ENCODE measurements around the gene PMFBP1.

The PMFBP1 gene

DNA sequence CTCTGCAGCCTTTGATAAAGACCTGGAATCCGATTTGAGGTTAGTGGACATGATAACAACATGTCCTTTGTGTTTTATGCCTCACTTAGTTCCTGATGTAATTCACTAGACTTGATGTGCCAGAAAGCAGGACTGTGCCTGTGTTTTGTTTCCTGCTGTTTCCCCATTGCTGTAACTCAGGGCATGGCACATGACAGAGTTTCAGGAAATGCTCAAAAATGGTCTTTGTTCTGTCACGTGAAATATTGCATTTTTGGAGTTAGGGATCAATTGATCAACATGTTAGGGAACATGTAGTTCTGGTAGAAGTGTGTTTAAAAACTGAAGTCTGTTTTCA, 45.6 kb downstream of the PMFBP1 start:
- no peak for DNase-seq

DNA sequence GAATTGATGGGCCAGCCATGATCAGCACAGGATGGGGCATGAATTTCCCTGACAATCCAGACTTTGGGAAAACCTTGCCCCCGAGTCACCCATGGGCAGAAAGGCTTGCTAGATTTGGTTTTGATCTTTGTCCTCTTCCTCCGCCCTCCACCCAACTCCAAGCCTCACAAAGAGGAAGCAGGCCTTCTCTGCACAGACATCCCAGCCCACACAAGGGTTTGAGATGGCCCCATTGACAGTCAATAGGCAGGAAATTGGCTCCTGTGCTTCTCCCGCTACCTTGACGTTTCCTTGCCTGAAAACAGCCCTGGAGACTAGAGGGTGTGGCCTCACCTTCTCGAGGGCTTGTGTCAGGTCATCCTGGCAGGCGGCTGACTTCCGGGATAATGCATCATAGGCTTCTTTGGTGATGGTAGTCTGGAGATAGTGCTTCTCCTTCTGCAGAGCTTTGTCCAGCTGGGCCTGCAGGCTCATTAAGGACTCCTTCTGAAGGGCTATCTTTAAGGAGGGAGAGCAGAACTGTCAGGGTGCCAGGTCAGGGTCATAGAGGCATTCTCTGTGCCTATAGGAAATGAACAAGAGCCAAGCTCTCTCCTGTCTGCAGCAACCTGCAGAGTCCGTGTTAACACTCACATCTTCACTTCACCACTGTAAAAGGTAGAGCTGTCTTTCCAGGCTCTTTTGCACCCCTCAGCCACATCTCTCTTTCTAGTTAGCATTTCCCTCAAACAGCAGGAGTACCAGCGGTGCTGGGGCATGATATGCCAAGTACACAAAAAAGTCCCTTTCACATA, 46.1 kb downstream of the PMFBP1 start:
- no peak for DNase-seq

DNA sequence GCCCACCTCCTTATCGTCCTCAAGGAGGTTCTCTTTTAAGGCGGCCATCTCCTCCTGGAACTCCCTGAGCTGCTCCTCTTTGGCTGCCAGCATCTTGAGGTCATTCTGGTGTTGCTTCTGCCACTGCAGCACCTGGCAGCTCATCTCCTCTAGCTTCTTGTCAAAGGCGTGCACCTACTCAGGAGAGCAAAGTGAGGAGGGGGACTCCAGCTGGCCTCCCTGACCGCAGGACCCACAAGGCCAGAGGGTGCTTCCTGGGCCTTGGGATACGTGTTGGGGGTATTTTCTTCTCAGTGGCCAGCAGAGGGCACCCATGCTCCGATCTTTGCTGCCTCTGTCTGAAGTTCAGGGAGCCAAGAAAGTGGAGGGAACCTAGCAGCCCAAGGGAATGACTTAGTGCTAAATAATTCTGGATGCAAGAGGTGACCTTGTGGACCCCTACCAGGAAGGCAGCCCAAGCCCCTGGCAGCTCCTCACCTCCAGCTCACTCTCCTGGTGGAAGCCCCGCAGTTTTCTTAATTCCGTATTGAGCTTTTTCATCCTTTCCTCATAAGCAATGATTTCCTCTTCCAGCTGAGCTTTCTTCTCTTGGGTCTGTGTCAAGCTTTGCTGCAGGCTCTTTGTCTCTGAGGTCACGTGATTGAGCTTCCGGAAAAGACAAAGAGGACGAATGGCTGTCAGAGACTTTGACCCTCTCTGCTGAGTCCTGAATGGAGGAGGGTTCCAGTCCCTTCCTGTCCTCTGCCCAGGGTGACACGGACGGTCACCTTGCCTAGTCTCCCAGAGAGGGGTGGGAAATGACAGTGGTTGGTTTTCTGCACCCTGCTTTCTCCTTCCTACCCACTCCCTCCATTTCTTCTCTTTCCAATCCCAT, 47.0 kb downstream of the PMFBP1 start:
- peak; percentile 38 for DNase-seq

DNA sequence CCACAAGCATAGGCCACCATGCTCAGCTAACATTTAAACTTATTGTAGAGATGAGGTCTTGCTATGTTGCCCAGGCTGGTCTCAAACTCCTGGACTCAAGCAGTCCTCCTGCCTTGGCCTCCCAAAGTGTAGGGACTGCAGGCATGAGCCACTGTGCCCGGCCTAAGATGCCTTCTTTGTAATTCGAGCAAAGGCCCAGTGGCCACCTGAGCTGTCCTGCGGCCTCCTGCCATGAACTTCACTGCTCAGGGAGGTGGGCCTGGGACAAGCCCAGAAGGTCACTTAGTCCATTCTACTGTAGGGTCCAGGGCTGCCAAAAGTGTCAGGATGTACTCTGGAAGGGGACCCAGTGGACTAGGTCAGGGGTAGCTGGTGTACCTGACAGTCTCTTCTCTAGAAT, 47.8 kb downstream of the PMFBP1 start:
- DNase-seq: no peak

- DNase-seq: no peak
Measured at GRCh38 chr16:72123426-72123825, 48.5 kb downstream of the PMFBP1 start.

- DNase-seq: no peak
Measured at GRCh38 chr16:72122916-72123315, 49.0 kb downstream of the PMFBP1 start.

DNA sequence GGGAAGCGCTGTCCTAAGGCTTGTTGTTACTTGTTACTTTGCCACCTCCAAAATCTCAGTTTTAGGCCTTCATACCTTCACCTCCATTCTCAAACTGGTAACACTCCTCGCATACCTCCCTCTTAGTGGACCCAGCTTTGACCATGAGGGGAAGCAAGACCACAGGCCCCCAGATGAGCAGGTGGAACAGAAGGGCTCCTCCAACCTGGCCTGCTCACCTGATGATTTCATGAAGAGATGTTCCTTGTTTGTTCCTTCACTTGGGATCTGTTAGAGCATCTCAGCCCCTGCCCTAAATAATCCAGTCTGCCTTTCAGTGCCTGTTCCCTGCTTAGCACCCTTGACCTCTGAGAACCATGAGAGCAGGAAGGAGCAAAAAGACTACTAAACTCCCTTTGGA, 49.6 kb downstream of the PMFBP1 start:
- DNase-seq: no peak

DNA sequence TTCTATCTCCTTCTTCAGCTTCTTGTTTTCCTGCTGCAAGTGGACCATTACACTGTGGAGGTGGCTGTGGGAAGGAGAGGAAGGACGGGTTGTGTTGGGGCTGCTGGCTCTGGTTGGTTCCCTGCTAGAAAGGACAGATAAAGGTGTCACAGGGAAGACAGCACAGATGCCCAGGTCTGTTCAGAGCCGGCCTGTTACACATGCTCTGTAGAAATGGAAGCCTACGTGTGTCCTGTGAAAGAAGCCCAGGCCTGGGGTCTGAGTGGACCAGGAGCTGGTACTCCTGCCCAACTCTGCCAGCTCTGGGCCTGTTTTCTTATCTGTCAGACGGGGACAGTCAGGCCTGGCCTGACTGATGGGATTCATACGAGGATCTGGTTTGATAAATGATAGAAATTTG, 51.9 kb downstream of the PMFBP1 start:
- DNase-seq: no peak

DNA sequence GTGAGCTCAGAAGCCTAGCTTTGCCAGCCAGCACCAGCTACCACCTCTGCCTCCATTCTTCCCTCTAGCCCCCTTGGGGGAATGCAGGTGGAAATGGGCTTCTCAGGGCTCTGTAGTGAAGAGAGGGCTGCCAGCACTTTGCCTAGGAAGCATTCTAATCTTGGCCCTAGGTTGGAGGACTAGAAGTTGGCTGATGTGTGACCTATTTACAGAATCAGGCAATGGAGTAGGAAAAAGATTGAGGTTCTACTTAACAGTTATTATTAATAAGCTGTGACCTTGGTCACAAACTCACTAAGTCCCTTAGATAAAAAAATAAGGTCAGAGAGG, 58.4 kb downstream of the PMFBP1 start:
- no peak for DNase-seq

DNA sequence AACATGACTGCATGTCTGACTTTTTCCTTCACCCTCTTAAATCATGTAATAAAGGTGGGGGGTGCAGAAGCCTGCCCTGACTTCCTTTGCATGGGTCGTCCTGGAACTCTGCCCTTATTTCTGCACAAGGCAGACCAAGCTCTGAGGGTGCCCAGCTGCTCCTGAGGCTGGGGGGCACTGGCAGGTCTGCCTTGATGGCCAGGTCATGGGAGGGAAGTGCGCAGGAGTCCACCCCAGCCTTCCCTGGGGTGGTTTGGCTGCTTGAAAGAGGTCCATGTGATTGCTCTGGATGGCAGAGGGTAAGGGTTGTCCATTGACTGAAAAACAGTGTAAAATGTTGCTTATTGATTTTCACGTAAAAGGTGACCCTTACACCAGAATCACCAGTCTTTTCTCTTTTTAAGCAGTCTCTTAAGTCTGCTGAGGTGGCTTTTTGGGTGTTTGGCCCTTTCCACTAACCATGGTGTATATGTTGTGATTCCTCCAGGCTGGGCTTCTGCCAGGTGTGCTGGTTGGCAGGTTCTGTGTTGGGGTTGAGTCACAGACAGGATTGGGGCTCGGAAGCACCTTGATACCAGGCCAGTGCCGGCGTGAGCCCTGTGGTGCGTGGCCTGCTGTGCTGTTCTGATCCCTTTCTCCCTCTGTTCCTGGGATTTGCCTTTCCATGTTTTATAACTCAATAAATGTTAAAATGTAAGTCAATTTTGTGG, 58.9 kb downstream of the PMFBP1 start:
- no peak for DNase-seq

- no peak for DNase-seq
Measured at GRCh38 chr16:72112452-72112792, 59.5 kb downstream of the PMFBP1 start.

GRCh38 chr16:72111657-72112451, 60.1 kb downstream of the PMFBP1 start:
- no peak for DNase-seq

GRCh38 chr16:72110662-72111615, 61.0 kb downstream of the PMFBP1 start:
- DNase-seq: no peak

- DNase-seq: no peak
Measured at GRCh38 chr16:72109966-72110530, 61.9 kb downstream of the PMFBP1 start.

- DNase-seq: no peak
Measured at GRCh38 chr16:72109300-72109699, 62.7 kb downstream of the PMFBP1 start.

DNA sequence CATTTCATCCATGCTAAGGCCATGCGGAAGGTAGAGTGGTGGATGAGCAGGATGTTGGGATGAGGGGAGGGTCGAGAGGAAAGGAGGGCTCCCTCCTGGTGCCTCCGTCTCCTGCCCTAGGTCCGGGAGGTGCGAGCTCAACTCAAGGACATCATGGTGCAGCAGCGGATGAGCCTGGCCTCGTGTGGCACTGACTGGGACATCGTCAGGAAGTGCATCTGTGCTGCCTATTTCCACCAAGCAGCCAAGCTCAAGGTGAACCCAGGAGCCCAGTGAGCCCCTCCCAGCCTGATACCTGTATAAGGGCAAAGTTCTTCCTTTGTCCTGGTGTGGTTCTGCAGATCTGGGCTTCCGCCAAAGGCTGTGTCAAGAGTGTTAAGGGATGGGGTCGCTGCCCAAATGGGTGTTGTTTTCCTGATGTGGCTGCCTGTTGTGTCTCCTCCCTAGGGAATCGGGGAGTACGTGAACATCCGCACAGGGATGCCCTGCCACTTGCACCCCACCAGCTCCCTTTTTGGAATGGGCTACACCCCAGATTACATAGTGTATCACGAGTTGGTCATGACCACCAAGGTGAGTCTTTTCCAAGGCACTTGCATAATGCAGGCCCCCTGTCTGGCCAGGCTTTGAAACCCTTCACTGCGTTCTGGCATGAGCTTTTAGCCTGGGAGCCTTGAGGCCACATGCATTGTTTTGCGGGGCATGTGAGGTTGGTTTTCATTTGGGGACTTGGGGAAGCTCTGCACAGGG, 63.4 kb downstream of the PMFBP1 start:
- no peak for DNase-seq

- no peak for DNase-seq
Measured at GRCh38 chr16:72107371-72107770, 64.6 kb downstream of the PMFBP1 start.

GRCh38 chr16:72105978-72106377, 66.0 kb downstream of the PMFBP1 start:
- DNase-seq: no peak

GRCh38 chr16:72104905-72105304, 67.0 kb downstream of the PMFBP1 start:
- DNase-seq: no peak

DNA sequence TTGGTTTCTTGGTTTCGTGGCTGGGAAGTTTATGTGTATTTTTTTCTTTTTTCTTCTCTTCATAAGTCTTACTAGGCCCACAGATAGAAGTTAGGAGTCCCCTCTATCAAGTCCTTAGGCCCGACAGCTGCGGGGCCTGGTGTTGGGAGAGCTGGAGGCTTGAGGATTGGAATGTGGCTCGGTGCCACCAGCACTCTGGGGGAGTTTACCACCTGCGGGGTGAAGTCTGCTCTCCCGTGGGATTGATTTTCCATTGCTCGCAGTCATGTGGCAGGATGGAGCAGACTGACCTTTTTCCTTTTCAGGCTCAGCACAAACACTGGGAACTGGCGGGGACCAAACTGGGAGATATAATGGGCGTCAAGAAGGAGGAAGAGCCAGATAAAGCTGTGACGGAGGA, 70.8 kb downstream of the PMFBP1 start:
- no peak for DNase-seq

DNA sequence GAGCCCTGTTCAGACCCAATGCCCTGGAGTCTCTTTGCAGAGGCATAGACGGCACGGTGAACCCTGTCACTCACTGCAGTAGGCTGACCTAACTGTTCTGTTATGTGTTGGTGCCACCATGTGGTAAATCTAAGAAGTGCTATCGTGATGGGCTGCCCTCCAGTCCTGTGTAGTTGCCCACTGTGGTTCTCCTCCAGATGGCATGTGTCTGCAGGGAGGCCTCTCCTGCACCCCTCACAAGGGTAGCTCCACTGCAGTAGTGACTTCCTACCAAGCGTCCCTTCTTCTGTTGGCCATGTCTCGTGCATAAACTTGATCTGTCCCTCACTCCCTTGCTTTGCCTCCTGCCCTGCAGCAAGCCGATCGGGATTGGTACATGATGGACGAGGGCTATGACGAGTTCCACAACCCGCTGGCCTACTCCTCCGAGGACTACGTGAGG, 72.6 kb downstream of the PMFBP1 start:
- no peak for DNase-seq

Data from NCI-H1436 treated with DMSO at 0.1 percent for 48 hours (cell line).